Progenitor cell of endocrine pancreas (in vitro differentiated cells): ENCODE results near the gene NKX3-2. TPM values are rescaled to one million over a fixed set of nuclear protein-coding genes. Genes with fewer than 3 reads are reported as not detected.

ENCODE experiments used
- DNase-seq: peaks from one replicate; pipeline ENCODE4 v3.0.0; 2021; ENCODE audit warnings: low spot score; ENCODE audit not compliant: unreplicated experiment
- H3K27ac Mint-ChIP-seq: 2 replicates; pipeline ENCODE4 v1.8.0; 2021; ENCODE audit warnings: mild to moderate bottlenecking, moderate library complexity, mixed read lengths
- H3K27me3 Mint-ChIP-seq: 2 replicates; pipeline ENCODE4 v1.8.0; 2021; ENCODE audit warnings: mixed read lengths
- H3K36me3 Mint-ChIP-seq: 2 replicates; pipeline ENCODE4 v1.8.0; 2022; ENCODE audit warnings: mixed read lengths; ENCODE audit not compliant: insufficient read depth
- H3K4me1 Mint-ChIP-seq: 2 replicates; pipeline ENCODE4 v1.8.0; 2021; ENCODE audit warnings: low read depth, mixed read lengths
- H3K4me3 Mint-ChIP-seq: 2 replicates; pipeline ENCODE4 v1.8.0; 2021; ENCODE audit warnings: low read depth, mild to moderate bottlenecking, moderate library complexity, mixed read lengths
- H3K9me3 Mint-ChIP-seq: 2 replicates; pipeline ENCODE4 v1.8.0; 2021; ENCODE audit warnings: low read depth, mixed read lengths
- long read RNA-seq: library from polyadenylated mRNA; unstranded; transcript quantifications from one replicate; pipeline ENCODE4 v2.0.0, GENCODE V29; 2020
- total RNA-seq: library from RNA; stranded (reverse); gene quantifications from 2 replicates; pipeline ENCODE4 v1.2.1, GENCODE V29; 2021
- TF ChIP-seq, protein P1 (sequence below): fragments of 200-600 bp; sonication (generic); IDR thresholded peaks from one replicate; pipeline ENCODE4 v1.5.0; 2021; ENCODE audit warnings: antibody characterized with exemption, mild to moderate bottlenecking; ENCODE audit not compliant: unreplicated experiment

NKX3-2 gene
- 1.7 and 2.1 TPM in 2 replicates for total RNA-seq
- long read RNA-seq = 0 reads

DNA sequence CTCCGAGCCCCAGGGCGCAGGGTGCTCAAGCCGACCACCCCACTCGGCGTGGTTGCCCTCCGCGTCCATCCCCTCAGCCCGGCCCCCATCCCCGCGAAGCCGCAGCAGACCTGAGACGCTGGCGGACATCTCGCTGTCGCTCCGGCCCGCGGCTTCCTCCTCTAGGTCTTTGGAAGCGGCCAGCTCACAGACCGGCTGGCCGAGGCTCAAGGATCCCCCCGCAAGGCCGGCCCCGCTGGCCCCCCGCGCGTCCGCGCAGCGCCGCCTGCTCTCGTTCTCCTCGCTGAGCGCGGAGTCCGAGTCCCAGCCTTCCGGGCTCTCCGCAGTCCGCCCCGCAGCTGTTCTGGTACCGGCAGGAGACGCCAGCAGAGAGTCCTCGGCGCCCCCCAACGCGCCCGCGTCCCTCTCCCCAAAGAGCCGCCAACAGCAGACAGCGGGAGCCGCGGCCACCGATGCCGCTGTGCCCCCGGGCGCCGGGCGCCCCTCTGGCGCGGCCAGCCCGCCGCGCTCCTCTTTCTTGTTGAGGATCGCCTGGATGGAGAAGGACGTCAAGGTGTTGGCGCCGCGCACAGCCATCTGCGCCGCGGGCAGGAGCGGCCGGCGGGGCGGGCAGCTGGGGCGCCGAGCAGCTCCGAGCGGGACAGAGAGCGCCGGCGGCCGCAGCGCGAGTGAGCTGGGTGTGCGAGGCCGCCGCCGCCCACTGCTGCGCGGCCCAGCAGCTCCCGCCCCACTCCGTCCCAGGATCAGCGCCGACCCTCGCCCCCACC is at the start of gene NKX3-2:
Gene NKX3-2 (minus strand): TSS at position 670 of the 767 bp plus-strand sequence. CDS start 94 bp downstream, at position 576.
- H3K4me3 Mint-ChIP-seq = peak within 1 kb of the TSS; percentile 79
- no peak for DNase-seq
- H3K36me3 Mint-ChIP-seq = no peaks in the 10 kb centered on the region
- H3K9me3 Mint-ChIP-seq = no peaks in the 10 kb centered on the region
- TF ChIP-seq, protein P1, sequence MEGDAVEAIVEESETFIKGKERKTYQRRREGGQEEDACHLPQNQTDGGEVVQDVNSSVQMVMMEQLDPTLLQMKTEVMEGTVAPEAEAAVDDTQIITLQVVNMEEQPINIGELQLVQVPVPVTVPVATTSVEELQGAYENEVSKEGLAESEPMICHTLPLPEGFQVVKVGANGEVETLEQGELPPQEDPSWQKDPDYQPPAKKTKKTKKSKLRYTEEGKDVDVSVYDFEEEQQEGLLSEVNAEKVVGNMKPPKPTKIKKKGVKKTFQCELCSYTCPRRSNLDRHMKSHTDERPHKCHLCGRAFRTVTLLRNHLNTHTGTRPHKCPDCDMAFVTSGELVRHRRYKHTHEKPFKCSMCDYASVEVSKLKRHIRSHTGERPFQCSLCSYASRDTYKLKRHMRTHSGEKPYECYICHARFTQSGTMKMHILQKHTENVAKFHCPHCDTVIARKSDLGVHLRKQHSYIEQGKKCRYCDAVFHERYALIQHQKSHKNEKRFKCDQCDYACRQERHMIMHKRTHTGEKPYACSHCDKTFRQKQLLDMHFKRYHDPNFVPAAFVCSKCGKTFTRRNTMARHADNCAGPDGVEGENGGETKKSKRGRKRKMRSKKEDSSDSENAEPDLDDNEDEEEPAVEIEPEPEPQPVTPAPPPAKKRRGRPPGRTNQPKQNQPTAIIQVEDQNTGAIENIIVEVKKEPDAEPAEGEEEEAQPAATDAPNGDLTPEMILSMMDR = no peak
- peaks cover 3% of the 10 kb centered on the region for H3K4me1 Mint-ChIP-seq
- peaks cover 70% of the 10 kb centered on the region for H3K27me3 Mint-ChIP-seq
- peak within 1 kb of the TSS; percentile 95 for H3K27ac Mint-ChIP-seq

DNA sequence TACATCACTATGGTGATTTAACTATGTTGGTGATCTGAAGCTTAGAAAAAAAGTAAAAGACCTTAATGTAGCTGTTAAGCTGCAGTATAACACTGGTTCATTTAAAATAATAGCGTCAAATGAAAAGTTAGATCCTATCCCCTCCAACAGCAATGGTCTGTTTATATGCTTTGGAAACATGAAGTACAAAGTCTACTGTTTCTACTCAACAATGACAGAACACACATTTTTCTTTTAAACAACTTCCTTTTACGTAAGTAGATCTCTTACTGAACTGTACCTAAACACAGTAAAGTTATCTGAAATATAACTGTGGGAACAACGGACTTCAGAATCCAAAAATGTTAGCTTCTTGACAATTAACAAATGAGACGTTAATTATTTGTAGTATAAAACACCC is 47.9 kb upstream of the NKX3-2 start:
- no peak overlapping the region for H3K4me3 Mint-ChIP-seq
- H3K9me3 Mint-ChIP-seq = no peaks in the 10 kb centered on the region
- DNase-seq = no peak
- no peaks in the 10 kb centered on the region for H3K4me1 Mint-ChIP-seq
- TF ChIP-seq, protein P1 = no peak
- peaks cover 10% of the 10 kb centered on the region for H3K36me3 Mint-ChIP-seq
- H3K27ac Mint-ChIP-seq = no peak overlapping the region
- no peaks in the 10 kb centered on the region for H3K27me3 Mint-ChIP-seq

DNA sequence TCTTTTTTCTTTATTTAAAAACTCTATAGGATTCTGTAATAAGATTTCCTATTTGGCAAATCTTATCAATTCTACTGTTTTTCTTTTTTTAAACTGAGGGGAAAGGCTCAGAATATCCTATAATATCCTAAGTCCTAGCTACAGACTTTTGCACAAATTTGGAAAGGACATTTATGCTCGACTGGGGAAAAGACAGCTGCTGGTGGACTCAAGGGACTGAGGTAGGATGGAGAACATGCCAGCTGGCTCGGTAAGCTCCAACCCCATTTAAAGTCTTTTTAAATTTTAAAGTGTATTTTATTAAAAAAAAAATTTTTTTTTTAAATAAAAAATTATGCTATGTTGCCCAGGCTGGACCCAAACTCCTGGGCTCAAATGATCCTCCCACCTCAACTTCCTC is 46.5 kb upstream of the NKX3-2 start:
- Mint-ChIP-seq H3K27ac (no peak overlapping the region), H3K9me3 (no peaks in the 10 kb centered on the region), H3K36me3 (peaks cover 7% of the 10 kb centered on the region), H3K27me3 (no peaks in the 10 kb centered on the region), H3K4me3 (no peak overlapping the region), H3K4me1 (no peaks in the 10 kb centered on the region)
- DNase-seq = no peak
- TF ChIP-seq, protein P1 = no peak

DNA sequence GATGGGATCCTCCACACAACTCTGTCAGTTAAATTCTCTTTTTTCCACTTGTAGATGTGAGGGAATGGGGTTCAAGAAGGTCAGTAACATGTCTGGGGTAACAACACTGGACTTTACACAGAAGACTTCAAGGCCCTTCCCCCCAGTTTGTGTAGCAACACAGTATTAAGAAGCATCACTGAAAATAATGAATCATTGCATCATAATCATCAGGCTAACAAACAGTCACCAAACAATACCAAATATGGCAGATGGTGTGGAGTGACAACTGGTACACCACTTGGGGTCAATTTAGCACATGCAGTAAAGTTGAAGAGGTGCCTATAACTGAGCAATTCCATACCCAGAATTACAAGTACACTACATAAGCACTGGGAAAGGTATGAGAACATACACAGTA is 44.6 kb upstream of the NKX3-2 start:
- no peak overlapping the region for H3K4me3 Mint-ChIP-seq
- TF ChIP-seq, protein P1 = no peak

DNA sequence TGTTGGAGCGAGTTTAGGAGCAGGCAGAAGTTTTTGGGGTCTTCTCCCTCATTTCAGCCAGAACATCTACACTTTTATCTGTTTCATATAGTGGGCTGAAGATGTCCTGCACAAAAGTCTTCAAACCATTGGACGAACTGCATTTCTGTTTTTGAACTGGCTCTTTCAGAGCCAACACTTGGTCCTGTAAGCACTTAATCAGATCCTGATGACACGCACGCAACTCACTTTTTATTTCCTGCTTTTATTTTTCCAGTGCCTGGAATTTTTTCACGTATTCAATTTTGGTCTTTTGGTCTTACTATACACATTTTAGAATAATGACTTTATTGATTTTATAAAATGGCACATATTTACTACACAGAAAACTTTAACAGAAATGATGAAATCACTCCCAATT is 40.2 kb upstream of the NKX3-2 start:
- Mint-ChIP-seq H3K36me3 (peaks cover 18% of the 10 kb centered on the region), H3K27ac (no peak overlapping the region)

More for the DNA sequence above, 44.6 kb upstream of the NKX3-2 start:
- H3K27me3 Mint-ChIP-seq = no peaks in the 10 kb centered on the region
- H3K36me3 Mint-ChIP-seq = peaks cover 4% of the 10 kb centered on the region
- no peaks in the 10 kb centered on the region for H3K4me1 Mint-ChIP-seq
- no peak overlapping the region for H3K27ac Mint-ChIP-seq
- DNase-seq = no peak
- H3K9me3 Mint-ChIP-seq = no peaks in the 10 kb centered on the region

More for the DNA sequence above, 40.2 kb upstream of the NKX3-2 start:
- H3K4me1 Mint-ChIP-seq = no peaks in the 10 kb centered on the region
- TF ChIP-seq, protein P1 = no peak
- no peak for DNase-seq
- no peak overlapping the region for H3K4me3 Mint-ChIP-seq
- H3K9me3 Mint-ChIP-seq = no peaks in the 10 kb centered on the region
- H3K27me3 Mint-ChIP-seq = no peaks in the 10 kb centered on the region
